Stimulated activated naive CD8-positive, alpha-beta T cell treated with anti-CD3 and anti-CD28 coated beads, Interleukin-15, amount 100 ng/mL, for 72 hours (primary cell): Measurements from ENCODE around the gene MTFR2.
A peak's percentile ranks its signal among the peaks of the same experiment; 100 is the strongest.
"Not testable (repeated sequence)": the region's sequence is repeated elsewhere in the genome, so short reads cannot be mapped to it uniquely, and the experiment has no call there.

Experiments
- ATAC-seq: fragments of 150-1000 bp; cut with Tn5 transposase; 2 replicates; pipeline ENCODE4 v1.10.0; 2021; ENCODE audit warnings: mild to moderate bottlenecking, moderate library complexity
- DNase-seq, 2 donors: peaks; one replicate each; pipeline ENCODE4 v3.0.0; 2021 to 2022
- H3K27ac Mint-ChIP-seq, 2 donors: one replicate each; pipeline ENCODE4 v1.8.0; 2022; ENCODE audit warnings: mild to moderate bottlenecking in 2 of 2, mixed read lengths in 2 of 2, moderate library complexity in 2 of 2
- H3K27me3 Mint-ChIP-seq: one replicate; pipeline ENCODE4 v1.8.0; 2022; ENCODE audit warnings: mixed read lengths
- H3K4me1 Mint-ChIP-seq: one replicate; pipeline ENCODE4 v1.8.0; 2022; ENCODE audit warnings: mild to moderate bottlenecking, mixed read lengths
- H3K4me3 Mint-ChIP-seq, 2 donors: one replicate each; pipeline ENCODE4 v1.8.0; 2022; ENCODE audit warnings: mild to moderate bottlenecking in 2 of 2, mixed read lengths in 2 of 2, moderate library complexity in 1 of 2
- H3K9me3 Mint-ChIP-seq, 2 donors: one replicate each; pipeline ENCODE4 v1.8.0; 2022; ENCODE audit warnings: mixed read lengths in 2 of 2

The MTFR2 gene

GRCh38 chr6:136252441-136252840, 2.3 kb upstream of the MTFR2 start:
- H3K4me1 Mint-ChIP-seq = peaks cover 56% of the 10 kb centered on the region

GRCh38 chr6:136251394-136251793, 1.3 kb upstream of the MTFR2 start:
- no peaks in the 10 kb centered on the region for H3K27me3 Mint-ChIP-seq

More at GRCh38 chr6:136252441-136252840, 2.3 kb upstream of the MTFR2 start:
- H3K27ac Mint-ChIP-seq = no peak overlapping the region
- H3K4me3 Mint-ChIP-seq = no peak overlapping the region
- H3K27me3 Mint-ChIP-seq = no peaks in the 10 kb centered on the region
- ATAC-seq (no peak), DNase-seq (no peak)
- H3K9me3 Mint-ChIP-seq = no peaks in the 10 kb centered on the region

GRCh38 chr6:136250686-136251008, 536 bp upstream of the MTFR2 start:
- peak overlapping the region; percentile 94 to 97 for H3K27ac Mint-ChIP-seq
- no peaks in the 10 kb centered on the region for H3K27me3 Mint-ChIP-seq
- ATAC-seq (peak; percentile 11), DNase-seq (no peak)
- peak overlapping the region; percentile 97 to 98 for H3K4me3 Mint-ChIP-seq
- H3K4me1 Mint-ChIP-seq = peaks cover 61% of the 10 kb centered on the region
- no peaks in the 10 kb centered on the region for H3K9me3 Mint-ChIP-seq

More at GRCh38 chr6:136251394-136251793, 1.3 kb upstream of the MTFR2 start:
- H3K4me3 Mint-ChIP-seq = peak overlapping the region; percentile 97 to 98
- H3K4me1 Mint-ChIP-seq = peaks cover 61% of the 10 kb centered on the region
- no peaks in the 10 kb centered on the region for H3K9me3 Mint-ChIP-seq
- DNase-seq = no peak
- ATAC-seq = no peak
- no peak overlapping the region for H3K27ac Mint-ChIP-seq

GRCh38 chr6:136249336-136249735, 775 bp downstream of the MTFR2 start:
- Mint-ChIP-seq H3K27ac (peak overlapping the region; percentile 94 to 97), H3K27me3 (no peaks in the 10 kb centered on the region), H3K9me3 (no peaks in the 10 kb centered on the region), H3K4me1 (peaks cover 61% of the 10 kb centered on the region), H3K4me3 (peak overlapping the region; percentile 97 to 98)
- DNase-seq (peak in 1 of 2 donors; percentile 15), ATAC-seq (peak; percentile 0)

GRCh38 chr6:136244061-136244616, 6.0 kb downstream of the MTFR2 start:
- Mint-ChIP-seq H3K4me1 (peaks cover 22% of the 10 kb centered on the region), H3K9me3 (no peaks in the 10 kb centered on the region), H3K4me3 (no peak overlapping the region), H3K27ac (no peak overlapping the region), H3K27me3 (no peaks in the 10 kb centered on the region)
- no peak for ATAC-seq
- no peak for DNase-seq

GRCh38 chr6:136236466-136237293, 13.4 kb downstream of the MTFR2 start:
- no peak for ATAC-seq
- Mint-ChIP-seq H3K4me3 (no peak overlapping the region), H3K9me3 (no peaks in the 10 kb centered on the region), H3K4me1 (peaks cover 7% of the 10 kb centered on the region), H3K27ac (no peak overlapping the region), H3K27me3 (no peaks in the 10 kb centered on the region)
- DNase-seq = no peak

- no peaks in the 10 kb centered on the region for H3K27me3 Mint-ChIP-seq
- no peak for ATAC-seq
- peak overlapping the region in 1 of 2 donors; percentile 89 for H3K27ac Mint-ChIP-seq
- H3K4me1 Mint-ChIP-seq = peaks cover 7% of the 10 kb centered on the region
- no peak for DNase-seq
- no peak overlapping the region for H3K4me3 Mint-ChIP-seq
- H3K9me3 Mint-ChIP-seq = no peaks in the 10 kb centered on the region
These were observed 14.9 kb downstream of the MTFR2 start for GRCh38 chr6:136235233-136235564.

GRCh38 chr6:136232701-136233100, 17.4 kb downstream of the MTFR2 start:
- H3K27ac Mint-ChIP-seq = no peak overlapping the region
- no peak for ATAC-seq

GRCh38 chr6:136230219-136230853, 19.8 kb downstream of the MTFR2 start:
- Mint-ChIP-seq H3K4me1 (peaks cover 14% of the 10 kb centered on the region), H3K27ac (no peak overlapping the region), H3K27me3 (no peaks in the 10 kb centered on the region), H3K4me3 (no peak overlapping the region), H3K9me3 (no peaks in the 10 kb centered on the region)
- no peak for DNase-seq
- no peak for ATAC-seq

More at GRCh38 chr6:136232701-136233100, 17.4 kb downstream of the MTFR2 start:
- DNase-seq = no peak
- H3K27me3 Mint-ChIP-seq = no peaks in the 10 kb centered on the region
- no peaks in the 10 kb centered on the region for H3K9me3 Mint-ChIP-seq
- no peak overlapping the region for H3K4me3 Mint-ChIP-seq
- peaks cover 7% of the 10 kb centered on the region for H3K4me1 Mint-ChIP-seq

GRCh38 chr6:136228814-136229213, 21.3 kb downstream of the MTFR2 start:
- Mint-ChIP-seq H3K4me3 (no peak overlapping the region), H3K27me3 (no peaks in the 10 kb centered on the region), H3K4me1 (peaks cover 14% of the 10 kb centered on the region), H3K9me3 (peaks cover 0 to 5% of the 10 kb centered on the region in 2 donors), H3K27ac (no peak overlapping the region)
- DNase-seq (no peak), ATAC-seq (no peak)

- no peaks in the 10 kb centered on the region for H3K27me3 Mint-ChIP-seq
- ATAC-seq (peak; percentile 37), DNase-seq (no peak)
- peaks cover 14% of the 10 kb centered on the region for H3K4me1 Mint-ChIP-seq
- H3K27ac Mint-ChIP-seq = peak overlapping the region in 1 of 2 donors; percentile 85
- H3K9me3 Mint-ChIP-seq = peaks cover 0 to 5% of the 10 kb centered on the region in 2 donors
- H3K4me3 Mint-ChIP-seq = peak overlapping the region in 1 of 2 donors; percentile 50
These were observed 23.3 kb downstream of the MTFR2 start for GRCh38 chr6:136226674-136227377.

- H3K4me1 Mint-ChIP-seq = peaks cover 14% of the 10 kb centered on the region
- H3K27me3 Mint-ChIP-seq = no peaks in the 10 kb centered on the region
- H3K9me3 Mint-ChIP-seq = peaks cover 0 to 5% of the 10 kb centered on the region in 2 donors
- peak; percentile 52 to 54 for DNase-seq
- H3K4me3 Mint-ChIP-seq = peak overlapping the region; percentile 16 to 50
- peak overlapping the region in 1 of 2 donors; percentile 85 for H3K27ac Mint-ChIP-seq
- peak; percentile 79 for ATAC-seq
These were observed 24.0 kb downstream of the MTFR2 start for GRCh38 chr6:136226027-136226673.

- ATAC-seq (no peak), DNase-seq (peak in 1 of 2 donors; percentile 18)
- Mint-ChIP-seq H3K9me3 (peaks cover 2 to 5% of the 10 kb centered on the region in 2 donors), H3K27me3 (no peaks in the 10 kb centered on the region), H3K4me1 (peaks cover 14% of the 10 kb centered on the region), H3K27ac (no peak overlapping the region), H3K4me3 (no peak overlapping the region)
These were observed 24.6 kb downstream of the MTFR2 start for GRCh38 chr6:136225496-136225895.

GRCh38 chr6:136224974-136225373, 25.1 kb downstream of the MTFR2 start:
- H3K4me3 Mint-ChIP-seq, ATAC-seq: not testable (repeated sequence)
- H3K4me1 Mint-ChIP-seq = peaks cover 14% of the 10 kb centered on the region

More at GRCh38 chr6:136224974-136225373, 25.1 kb downstream of the MTFR2 start:
- H3K9me3 Mint-ChIP-seq, H3K27ac Mint-ChIP-seq, H3K27me3 Mint-ChIP-seq, DNase-seq: not testable (repeated sequence)
